Memory B cell (primary cell): Measurements from ENCODE around the gene RRP7A.
A peak's percentile ranks its signal among the peaks of the same experiment; 100 is the strongest.
"Not testable (repeated sequence)": the region's sequence is repeated elsewhere in the genome, so short reads cannot be mapped to it uniquely, and the experiment has no call there.

ENCODE experiments used
- ATAC-seq: fragments of 150-1000 bp; cut with Tn5 transposase; 2 replicates; pipeline ENCODE4 v1.10.0; 2021; ENCODE audit warnings: low read depth, mild to moderate bottlenecking, moderate library complexity
- DNase-seq, 2 donors: peaks; one replicate each; pipeline ENCODE4 v3.0.0; 2022; ENCODE audit warnings: low spot score in 2 of 2
- H3K27ac Mint-ChIP-seq: one replicate; pipeline ENCODE4 v1.8.0; 2022; ENCODE audit warnings: mild to moderate bottlenecking, moderate library complexity, mixed read lengths
- H3K27me3 Mint-ChIP-seq: one replicate; pipeline ENCODE4 v1.8.0; 2022; ENCODE audit warnings: mixed read lengths
- H3K36me3 Mint-ChIP-seq: one replicate; pipeline ENCODE4 v1.8.0; 2022; ENCODE audit warnings: mild to moderate bottlenecking, mixed read lengths
- H3K4me1 Mint-ChIP-seq: one replicate; pipeline ENCODE4 v1.8.0; 2022; ENCODE audit warnings: mixed read lengths
- H3K4me3 Mint-ChIP-seq: one replicate; pipeline ENCODE4 v1.8.0; 2022; ENCODE audit warnings: mild to moderate bottlenecking, moderate library complexity, mixed read lengths
- H3K9me3 Mint-ChIP-seq: one replicate; pipeline ENCODE4 v1.8.0; 2022; ENCODE audit warnings: mixed read lengths

Gene RRP7A

GRCh38 chr22:42519525-42520401 is at the start of gene RRP7A:
TSS of gene RRP7A (minus strand) at chr22:42519796. CDS start at chr22:42519786, 10 bp downstream.
- Mint-ChIP-seq H3K9me3 (no peaks in the 10 kb centered on the region), H3K27ac (peak within 1 kb of the TSS; percentile 97), H3K27me3 (no peaks in the 10 kb centered on the region), H3K36me3 (peaks cover 2% of the 10 kb centered on the region), H3K4me3 (peak within 1 kb of the TSS; percentile 96), H3K4me1 (peaks cover 9% of the 10 kb centered on the region)
- DNase-seq, result peak; percentile 72 to 76
- ATAC-seq, result peak; percentile 90

GRCh38 chr22:42567950-42568349 is 48.4 kb upstream of the RRP7A start:
- not testable (repeated sequence) for H3K27ac Mint-ChIP-seq, H3K36me3 Mint-ChIP-seq, H3K9me3 Mint-ChIP-seq, H3K27me3 Mint-ChIP-seq, DNase-seq, H3K4me3 Mint-ChIP-seq, ATAC-seq, H3K4me1 Mint-ChIP-seq

GRCh38 chr22:42565956-42566355 is 46.4 kb upstream of the RRP7A start:
- ATAC-seq (no peak), DNase-seq (no peak)
- no peak overlapping the region for H3K27ac Mint-ChIP-seq
- H3K36me3 Mint-ChIP-seq, result peaks cover 2% of the 10 kb centered on the region
- no peak overlapping the region for H3K4me3 Mint-ChIP-seq
- no peaks in the 10 kb centered on the region for H3K27me3 Mint-ChIP-seq
- H3K9me3 Mint-ChIP-seq, result no peaks in the 10 kb centered on the region
- peaks cover 13% of the 10 kb centered on the region for H3K4me1 Mint-ChIP-seq

- H3K27me3 Mint-ChIP-seq, result no peaks in the 10 kb centered on the region
- no peaks in the 10 kb centered on the region for H3K9me3 Mint-ChIP-seq
- no peaks in the 10 kb centered on the region for H3K36me3 Mint-ChIP-seq
- H3K4me3 Mint-ChIP-seq, result no peak overlapping the region
- ATAC-seq (no peak), DNase-seq (no peak)
- H3K27ac Mint-ChIP-seq, result no peak overlapping the region
- H3K4me1 Mint-ChIP-seq, result peaks cover 16% of the 10 kb centered on the region
Observed at GRCh38 chr22:42564699-42565098, 45.1 kb upstream of the RRP7A start.

- not testable (repeated sequence) for H3K9me3 Mint-ChIP-seq, DNase-seq, H3K27me3 Mint-ChIP-seq, ATAC-seq, H3K4me3 Mint-ChIP-seq, H3K36me3 Mint-ChIP-seq, H3K27ac Mint-ChIP-seq
- H3K4me1 Mint-ChIP-seq, result peaks cover 16% of the 10 kb centered on the region
Observed at GRCh38 chr22:42563943-42564342, 44.3 kb upstream of the RRP7A start.

- Mint-ChIP-seq H3K36me3 (no peaks in the 10 kb centered on the region), H3K4me3 (peak overlapping the region; percentile 70), H3K9me3 (no peaks in the 10 kb centered on the region), H3K27ac (peak overlapping the region; percentile 56), H3K27me3 (no peaks in the 10 kb centered on the region), H3K4me1 (peaks cover 16% of the 10 kb centered on the region)
- ATAC-seq, result no peak
- no peak for DNase-seq
Observed at GRCh38 chr22:42562684-42563083, 43.1 kb upstream of the RRP7A start.

GRCh38 chr22:42562279-42562678 is 42.7 kb upstream of the RRP7A start:
- Mint-ChIP-seq H3K36me3 (no peaks in the 10 kb centered on the region), H3K27ac (peak overlapping the region; percentile 56), H3K4me1 (peaks cover 16% of the 10 kb centered on the region), H3K4me3 (peak overlapping the region; percentile 70), H3K27me3 (no peaks in the 10 kb centered on the region), H3K9me3 (no peaks in the 10 kb centered on the region)
- DNase-seq, result peak; percentile 16 to 31
- ATAC-seq, result peak; percentile 97

- Mint-ChIP-seq H3K4me1 (peaks cover 16% of the 10 kb centered on the region), H3K36me3 (no peaks in the 10 kb centered on the region), H3K27me3 (no peaks in the 10 kb centered on the region), H3K27ac (peak overlapping the region; percentile 7), H3K4me3 (no peak overlapping the region), H3K9me3 (no peaks in the 10 kb centered on the region)
- no peak for DNase-seq
- no peak for ATAC-seq
Observed at GRCh38 chr22:42561856-42562255, 42.3 kb upstream of the RRP7A start.

GRCh38 chr22:42560781-42561180 is 41.2 kb upstream of the RRP7A start:
- ATAC-seq, result no peak

GRCh38 chr22:42560381-42560780 is 40.8 kb upstream of the RRP7A start:
- Mint-ChIP-seq H3K4me1 (peaks cover 16% of the 10 kb centered on the region), H3K27me3 (no peaks in the 10 kb centered on the region), H3K27ac (peak overlapping the region; percentile 7), H3K9me3 (no peaks in the 10 kb centered on the region), H3K4me3 (no peak overlapping the region), H3K36me3 (no peaks in the 10 kb centered on the region)
- ATAC-seq (no peak), DNase-seq (no peak)

More at GRCh38 chr22:42560781-42561180, 41.2 kb upstream of the RRP7A start:
- Mint-ChIP-seq H3K9me3 (no peaks in the 10 kb centered on the region), H3K4me1 (peaks cover 16% of the 10 kb centered on the region), H3K27me3 (no peaks in the 10 kb centered on the region), H3K36me3 (no peaks in the 10 kb centered on the region), H3K4me3 (no peak overlapping the region), H3K27ac (peak overlapping the region; percentile 7)
- DNase-seq, result no peak

- H3K9me3 Mint-ChIP-seq, result no peaks in the 10 kb centered on the region
- peaks cover 27% of the 10 kb centered on the region for H3K4me1 Mint-ChIP-seq
- H3K36me3 Mint-ChIP-seq, result no peaks in the 10 kb centered on the region
- H3K27ac Mint-ChIP-seq, result peak within 1 kb of the TSS; percentile 24
- peak within 1 kb of the TSS; percentile 86 for H3K4me3 Mint-ChIP-seq
- ATAC-seq (peak; percentile 86), DNase-seq (peak; percentile 73)
- H3K27me3 Mint-ChIP-seq, result no peaks in the 10 kb centered on the region
Observed at GRCh38 chr22:42553475-42554361, 34.1 kb upstream of the RRP7A start, which contains the start of gene SERHL2. TSS of gene SERHL2 (plus strand) at chr22:42553956. CDS start at chr22:42554021, 65 bp downstream.

- Mint-ChIP-seq H3K27ac (peak overlapping the region; percentile 92), H3K4me3 (peak overlapping the region; percentile 88), H3K4me1 (peaks cover 27% of the 10 kb centered on the region)
- not testable (repeated sequence) for H3K9me3 Mint-ChIP-seq, ATAC-seq, DNase-seq, H3K27me3 Mint-ChIP-seq, H3K36me3 Mint-ChIP-seq
Observed at GRCh38 chr22:42552294-42552647, 32.7 kb upstream of the RRP7A start.

GRCh38 chr22:42549331-42550060 is 29.9 kb upstream of the RRP7A start:
- Mint-ChIP-seq H3K4me1 (peaks cover 27% of the 10 kb centered on the region), H3K27me3 (no peaks in the 10 kb centered on the region), H3K36me3 (no peaks in the 10 kb centered on the region), H3K4me3 (no peak overlapping the region), H3K27ac (peak overlapping the region; percentile 52), H3K9me3 (no peaks in the 10 kb centered on the region)
- no peak for ATAC-seq
- DNase-seq, result no peak
